Naive thymus-derived CD4-positive, alpha-beta T cell (primary cell): ENCODE results near the gene B3GNT5. TPM values are rescaled to one million over a fixed set of nuclear protein-coding genes. Genes with fewer than 3 reads are reported as not detected.
A peak's percentile ranks its signal among the peaks of the same experiment; 100 is the strongest.

ENCODE experiments used
- ATAC-seq: fragments of 150-1000 bp; cut with Tn5 transposase; 2 replicates; pipeline ENCODE4 v1.10.0; 2021; ENCODE audit warnings: mild to moderate bottlenecking, moderate library complexity
- CTCF ChIA-PET: fragments of 350-600 bp; sonication (Branson Sonifier 250); formaldehyde crosslinking; loops from one replicate; lab custom pipeline; 2021; ENCODE audit warnings: antibody characterized with exemption; lab: Charles Lee
- POLR2A ChIA-PET: fragments of 350-600 bp; sonication (Branson Sonifier 250); formaldehyde crosslinking; loops from one replicate; lab custom pipeline; 2021; ENCODE audit warnings: antibody characterized with exemption, inconsistent platforms; lab: Charles Lee
- DNase-seq, 9 donors: peaks; one replicate each; pipeline versions ENCODE4 v3.0.0 to v3.0.0-alpha.2; 2020 to 2022; ENCODE audit warnings: mixed read lengths in 1 of 9
- H3K27ac ChIP-seq: one replicate; pipeline ENCODE4 v1.7.0; 2013; ENCODE audit warnings: mild to moderate bottlenecking, low read depth, low read length, moderate library complexity
- H3K27me3 ChIP-seq, 2 donors: one replicate each; pipeline ENCODE4 v1.7.0; 2013; ENCODE audit warnings: low read length in 2 of 2, mild to moderate bottlenecking in 2 of 2, moderate library complexity in 2 of 2; ENCODE audit not compliant: control insufficient read depth in 2 of 2, insufficient read depth in 2 of 2
- H3K36me3 ChIP-seq, 3 experiments: 1 replicate in 2 of 3; 2 replicates in 1 of 3; pipeline ENCODE4 v1.7.0; 2013; ENCODE audit warnings: low read length in 3 of 3, mild to moderate bottlenecking in 3 of 3, moderate library complexity in 1 of 3; ENCODE audit not compliant: insufficient read depth in 3 of 3, control insufficient read depth in 2 of 3
- H3K4me1 ChIP-seq, 2 donors: one replicate each; pipeline ENCODE4 v1.7.0; 2013; ENCODE audit warnings: low read length in 2 of 2, mild to moderate bottlenecking in 2 of 2, moderate library complexity in 1 of 2; ENCODE audit not compliant: control insufficient read depth in 2 of 2, insufficient read depth in 2 of 2
- H3K4me3 ChIP-seq: 2 replicates; pipeline ENCODE4 v1.7.0; 2013; ENCODE audit warnings: mild to moderate bottlenecking, low read length
- H3K9me3 ChIP-seq, 3 experiments: 1 replicate in 2 of 3; 2 replicates in 1 of 3; pipeline ENCODE4 v1.7.0; 2013; ENCODE audit warnings: low read length in 3 of 3; ENCODE audit not compliant: control insufficient read depth in 2 of 3
- H3K27ac Mint-ChIP-seq, 9 donors: one replicate each; pipeline ENCODE4 v1.8.0; 2020 to 2022; ENCODE audit warnings: mixed read lengths in 9 of 9, mild to moderate bottlenecking in 8 of 9, moderate library complexity in 5 of 9, inconsistent platforms in 2 of 9
- H3K27me3 Mint-ChIP-seq, 5 donors: one replicate each; pipeline ENCODE4 v1.8.0; 2021 to 2022; ENCODE audit warnings: mixed read lengths in 5 of 5, mild to moderate bottlenecking in 1 of 5
- H3K36me3 Mint-ChIP-seq, 5 donors: one replicate each; pipeline ENCODE4 v1.8.0; 2020 to 2022; ENCODE audit warnings: mixed read lengths in 5 of 5, mild to moderate bottlenecking in 3 of 5, inconsistent platforms in 1 of 5
- H3K4me1 Mint-ChIP-seq, 7 donors: one replicate each; pipeline ENCODE4 v1.8.0; 2020 to 2022; ENCODE audit warnings: mixed read lengths in 7 of 7, mild to moderate bottlenecking in 3 of 7, inconsistent platforms in 1 of 7
- H3K4me3 Mint-ChIP-seq, 10 donors: one replicate each; pipeline ENCODE4 v1.8.0; 2020 to 2022; ENCODE audit warnings: mild to moderate bottlenecking in 10 of 10, mixed read lengths in 10 of 10, moderate library complexity in 6 of 10, inconsistent platforms in 2 of 10
- H3K9me3 Mint-ChIP-seq, 11 donors: one replicate each; pipeline ENCODE4 v1.8.0; 2020 to 2022; ENCODE audit warnings: mixed read lengths in 11 of 11, mild to moderate bottlenecking in 4 of 11, inconsistent platforms in 1 of 11, moderate library complexity in 1 of 11
- intact Hi-C, 2 donors: fragments of 100-400 bp; cut with micrococcal nuclease; formaldehyde crosslinking; loops; one replicate each; pipeline ENCODE4 v1.15.1; 2023
- polyA plus RNA-seq, 2 donors: library from polyadenylated mRNA; unstranded; fragments of 300-500 nt; fragmentation: Illumina TruSeq; gene quantifications; one replicate each; pipeline ENCODE4 v1.2.3, GENCODE V29; 2021
- total RNA-seq, 6 experiments: library from RNA in 5 of 6; stranded (reverse) in 5 of 6; gene quantifications; 1 replicate in 5 of 6; 2 replicates in 1 of 6; pipeline ENCODE4 v1.2.3 and lab custom pipeline; 2021 to 2026

The B3GNT5 gene
- total and polyA plus RNA-seq, 7 experiments from 2014 or later, result 0.22 to 13.1 (median 1.5) TPM; not detected in 2

DNA sequence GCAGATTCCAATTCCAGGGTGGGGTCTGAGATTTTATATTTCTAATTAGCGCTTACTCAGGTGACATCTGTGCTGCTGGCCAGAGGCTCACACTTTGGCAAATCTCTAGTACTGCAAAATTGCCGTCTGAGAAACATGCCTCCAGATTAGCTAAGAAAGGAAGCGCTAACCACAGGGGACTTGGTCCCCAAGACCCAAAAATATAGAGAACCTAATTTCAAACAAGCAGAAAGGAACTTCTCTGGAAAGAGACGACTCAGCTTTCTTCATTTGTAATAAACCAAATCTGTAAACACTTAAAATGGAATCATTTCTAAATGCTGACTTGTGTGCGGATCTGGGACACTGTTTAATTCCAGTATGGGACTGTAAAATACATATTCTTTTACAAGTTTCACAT lies 55.7 kb downstream of the B3GNT5 start:
- CTCF ChIA-PET, result no interaction called here
- Histone ChIP-seq H3K4me3 (no peak overlapping the region), H3K9me3 (no peaks in the 10 kb centered on the region), H3K27ac (no peak overlapping the region), H3K27me3 (no peaks in the 10 kb centered on the region), H3K36me3 (no peaks in the 10 kb centered on the region), H3K4me1 (no peaks in the 10 kb centered on the region)
- peaks cover 0 to 23% (median 6%) of the 10 kb centered on the region in 7 donors for H3K4me1 Mint-ChIP-seq
- H3K4me3 Mint-ChIP-seq, result no peak overlapping the region
- H3K27me3 Mint-ChIP-seq, result peaks cover 0 to 3% (median 0%) of the 10 kb centered on the region in 5 donors
- POLR2A ChIA-PET, result no interaction called here
- H3K27ac Mint-ChIP-seq, result no peak overlapping the region
- no peak for DNase-seq
- no peak for ATAC-seq
- intact Hi-C loops, result no loop called here
- H3K36me3 Mint-ChIP-seq, result peaks cover 0 to 6% (median 0%) of the 10 kb centered on the region in 5 donors
- H3K9me3 Mint-ChIP-seq, result no peaks in the 10 kb centered on the region

DNA sequence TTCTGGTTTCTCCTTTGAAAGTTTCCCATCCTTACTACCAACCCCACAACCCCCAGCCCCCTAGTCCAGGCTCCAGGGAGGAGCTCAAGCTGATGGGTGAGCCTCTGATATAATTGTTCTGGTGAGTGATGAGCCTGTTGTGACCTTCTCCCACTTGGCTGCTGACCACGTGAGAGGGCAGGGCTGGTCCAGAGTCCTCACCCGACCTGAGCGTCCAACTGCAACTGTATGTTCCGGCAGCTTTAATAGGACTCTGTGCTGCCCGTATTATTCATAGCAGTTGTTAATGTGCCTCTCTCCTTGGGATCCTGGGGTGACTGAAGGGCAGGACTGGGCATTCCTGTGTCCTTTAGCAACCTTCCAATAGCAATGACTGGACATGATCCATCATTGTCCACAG lies 56.2 kb downstream of the B3GNT5 start:
- H3K9me3 Mint-ChIP-seq, result no peaks in the 10 kb centered on the region
- POLR2A ChIA-PET, result no interaction called here
- DNase-seq, result no peak

DNA sequence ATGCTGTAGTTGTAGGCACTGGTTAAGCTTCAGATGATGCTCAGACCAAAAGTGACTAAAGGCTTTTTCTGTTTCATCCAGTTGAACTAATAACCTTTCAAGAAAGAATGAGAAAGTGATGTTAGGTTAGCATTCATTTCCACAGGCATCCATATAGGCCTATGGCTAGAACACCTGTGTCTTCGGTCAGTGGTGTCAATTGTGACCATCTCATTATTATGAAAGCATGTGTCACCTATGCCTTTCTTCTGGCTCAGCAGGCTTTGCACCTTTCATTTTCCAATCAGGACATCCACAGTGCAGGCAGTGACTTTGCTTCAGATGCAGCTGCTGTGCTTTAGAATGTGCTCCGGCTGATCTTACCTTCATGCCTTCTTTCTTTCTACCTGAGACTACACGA lies 57.9 kb downstream of the B3GNT5 start:
- intact Hi-C loops, result no loop called here
- Histone ChIP-seq H3K27me3 (no peaks in the 10 kb centered on the region), H3K27ac (no peak overlapping the region), H3K36me3 (no peaks in the 10 kb centered on the region), H3K9me3 (no peaks in the 10 kb centered on the region), H3K4me3 (no peak overlapping the region), H3K4me1 (no peaks in the 10 kb centered on the region)
- no peak overlapping the region for H3K27ac Mint-ChIP-seq
- H3K4me1 Mint-ChIP-seq, result peaks cover 0 to 20% (median 6%) of the 10 kb centered on the region in 7 donors
- no peaks in the 10 kb centered on the region for H3K9me3 Mint-ChIP-seq
- no peak overlapping the region for H3K4me3 Mint-ChIP-seq
- ATAC-seq (no peak), DNase-seq (no peak)
- H3K27me3 Mint-ChIP-seq, result peaks cover 0 to 3% (median 0%) of the 10 kb centered on the region in 5 donors
- ChIA-PET CTCF (interaction anchor here (1.1 kb wide), 1 partner anchor 9 kb away, joined by 3 read pairs; no protein-coding TSS in a partner anchor), POLR2A (no interaction called here)
- H3K36me3 Mint-ChIP-seq, result peaks cover 0 to 6% (median 0%) of the 10 kb centered on the region in 5 donors

More for the DNA sequence above, 56.2 kb downstream of the B3GNT5 start:
- Mint-ChIP-seq H3K27ac (no peak overlapping the region), H3K4me3 (no peak overlapping the region), H3K4me1 (peaks cover 0 to 20% (median 6%) of the 10 kb centered on the region in 7 donors), H3K36me3 (peaks cover 0 to 6% (median 0%) of the 10 kb centered on the region in 5 donors), H3K27me3 (peaks cover 0 to 3% (median 0%) of the 10 kb centered on the region in 5 donors)
- H3K27me3 ChIP-seq, result no peaks in the 10 kb centered on the region
- no peaks in the 10 kb centered on the region for H3K9me3 ChIP-seq
- H3K36me3 ChIP-seq, result no peaks in the 10 kb centered on the region
- H3K27ac ChIP-seq, result no peak overlapping the region
- H3K4me1 ChIP-seq, result no peaks in the 10 kb centered on the region
- ATAC-seq, result no peak
- CTCF ChIA-PET, result no interaction called here
- no peak overlapping the region for H3K4me3 ChIP-seq
- intact Hi-C loops, result no loop called here

DNA sequence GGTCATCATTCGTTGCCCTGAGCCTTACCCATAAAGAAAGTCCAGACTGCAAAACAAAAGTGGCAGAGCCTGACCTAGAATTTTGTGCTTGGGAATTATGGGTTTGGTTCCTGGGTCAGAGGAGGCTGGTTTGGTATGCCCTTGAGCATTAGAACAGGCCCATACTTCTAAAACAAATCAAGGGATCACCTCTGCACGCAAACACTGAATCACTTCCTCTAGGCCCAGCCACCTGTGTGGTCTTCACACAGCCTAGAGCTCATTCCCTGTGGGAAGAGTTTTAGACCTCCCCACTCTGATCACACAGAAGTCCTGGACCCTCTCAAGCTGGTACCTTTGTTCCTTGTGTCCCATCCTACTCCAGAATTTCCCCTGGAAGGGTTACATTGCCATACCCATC lies 59.4 kb downstream of the B3GNT5 start:
- H3K27ac Mint-ChIP-seq, result no peak overlapping the region
- DNase-seq, result no peak

DNA sequence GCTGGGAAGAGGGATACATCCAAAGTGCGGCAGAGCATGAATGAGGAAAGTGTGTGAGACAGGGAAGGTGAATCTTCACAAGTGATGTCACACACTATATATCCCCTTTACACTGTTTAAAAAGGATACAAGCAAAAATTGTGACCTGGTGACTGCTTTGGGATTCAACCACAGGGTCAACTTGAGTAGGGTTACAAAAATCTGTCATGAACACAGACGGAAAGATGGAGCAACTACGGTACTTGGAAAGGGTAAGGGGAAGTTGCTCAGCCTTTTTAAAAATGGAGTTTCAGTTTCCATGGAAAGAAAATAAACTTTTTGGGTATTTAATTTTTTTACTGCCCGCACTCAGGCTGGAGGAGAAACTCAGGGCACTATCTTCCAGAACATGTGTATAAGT lies 60.3 kb downstream of the B3GNT5 start:
- ChIA-PET CTCF (no interaction called here), POLR2A (no interaction called here)
- H3K4me3 ChIP-seq, result no peak overlapping the region
- no peaks in the 10 kb centered on the region for H3K27me3 ChIP-seq
- peaks cover 0 to 3% (median 0%) of the 10 kb centered on the region in 7 donors for H3K4me1 Mint-ChIP-seq
- intact Hi-C loops, result no loop called here
- H3K4me3 Mint-ChIP-seq, result no peak overlapping the region
- DNase-seq (no peak), ATAC-seq (peak; percentile 40)
- H3K9me3 Mint-ChIP-seq, result no peaks in the 10 kb centered on the region
- H3K4me1 ChIP-seq, result no peaks in the 10 kb centered on the region
- no peak overlapping the region for H3K27ac ChIP-seq
- H3K9me3 ChIP-seq, result no peaks in the 10 kb centered on the region
- H3K36me3 Mint-ChIP-seq, result peaks cover 0 to 5% (median 0%) of the 10 kb centered on the region in 5 donors
- no peaks in the 10 kb centered on the region for H3K27me3 Mint-ChIP-seq
- H3K27ac Mint-ChIP-seq, result no peak overlapping the region
- no peaks in the 10 kb centered on the region for H3K36me3 ChIP-seq

More for the DNA sequence above, 59.4 kb downstream of the B3GNT5 start:
- H3K36me3 Mint-ChIP-seq, result peaks cover 0 to 6% (median 0%) of the 10 kb centered on the region in 5 donors
- Histone ChIP-seq H3K27me3 (no peaks in the 10 kb centered on the region), H3K4me1 (no peaks in the 10 kb centered on the region), H3K27ac (no peak overlapping the region), H3K9me3 (no peaks in the 10 kb centered on the region), H3K4me3 (no peak overlapping the region), H3K36me3 (no peaks in the 10 kb centered on the region)
- no peaks in the 10 kb centered on the region for H3K9me3 Mint-ChIP-seq
- ChIA-PET POLR2A (no interaction called here), CTCF (no interaction called here)
- intact Hi-C loops, result no loop called here
- H3K4me1 Mint-ChIP-seq, result peaks cover 0 to 7% (median 0%) of the 10 kb centered on the region in 7 donors
- no peak for ATAC-seq
- H3K27me3 Mint-ChIP-seq, result no peaks in the 10 kb centered on the region
- no peak overlapping the region for H3K4me3 Mint-ChIP-seq

DNA sequence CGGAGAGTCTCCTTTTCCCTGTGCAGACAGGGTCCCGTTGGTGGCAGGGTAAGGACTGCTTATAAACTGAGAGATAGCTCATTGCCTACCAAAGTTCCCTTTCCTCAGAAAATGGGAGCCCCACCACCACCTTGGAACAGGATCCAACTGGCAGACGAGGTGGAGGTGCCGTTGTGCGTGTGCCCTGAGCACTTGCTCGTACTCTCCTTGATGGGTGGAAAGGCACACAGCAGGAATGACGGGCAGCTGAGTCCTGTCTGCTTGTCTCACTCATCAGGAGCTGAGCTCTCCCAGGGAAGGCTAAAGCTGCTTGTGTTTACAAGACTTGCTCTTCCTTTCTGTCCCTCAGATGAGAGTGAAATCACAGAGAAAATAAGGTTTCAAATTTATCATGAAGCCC lies 60.7 kb downstream of the B3GNT5 start:
- H3K4me1 Mint-ChIP-seq, result peaks cover 0 to 5% (median under 1%) of the 10 kb centered on the region in 7 donors
- Histone ChIP-seq H3K9me3 (no peaks in the 10 kb centered on the region), H3K27ac (no peak overlapping the region), H3K36me3 (no peaks in the 10 kb centered on the region), H3K4me3 (no peak overlapping the region), H3K27me3 (no peaks in the 10 kb centered on the region), H3K4me1 (peaks cover 0 to 4% of the 10 kb centered on the region in 2 donors)
- H3K36me3 Mint-ChIP-seq, result peaks cover 0 to 5% (median 0%) of the 10 kb centered on the region in 5 donors
- H3K27ac Mint-ChIP-seq, result no peak overlapping the region
- H3K9me3 Mint-ChIP-seq, result no peaks in the 10 kb centered on the region
- intact Hi-C loops, result no loop called here
- H3K4me3 Mint-ChIP-seq, result no peak overlapping the region
- no peaks in the 10 kb centered on the region for H3K27me3 Mint-ChIP-seq
- ChIA-PET POLR2A (no interaction called here), CTCF (no interaction called here)
- peak; percentile 29 for ATAC-seq
- no peak for DNase-seq

DNA sequence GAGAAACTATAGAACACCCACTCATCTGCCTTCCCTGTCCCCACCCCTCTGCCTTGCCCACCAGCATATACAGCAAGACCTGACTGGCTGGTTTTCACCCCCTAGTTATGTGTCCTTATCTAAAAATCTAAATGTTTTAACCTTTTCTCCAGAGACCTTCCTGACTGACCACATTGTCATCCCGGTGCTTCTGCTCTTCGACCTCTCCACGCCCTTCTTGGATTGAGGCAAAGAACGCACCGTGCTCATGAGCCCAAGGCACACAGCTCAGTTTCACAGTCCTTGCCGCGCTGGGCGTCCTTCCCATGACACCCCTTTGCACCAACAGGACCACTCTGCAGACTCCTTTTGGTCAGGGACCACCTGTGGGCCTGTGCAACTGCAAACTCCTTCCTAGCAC lies 62.7 kb downstream of the B3GNT5 start:
- H3K4me3 Mint-ChIP-seq, result no peak overlapping the region
- ChIA-PET CTCF (no interaction called here), POLR2A (no interaction called here)
- no peaks in the 10 kb centered on the region for H3K9me3 Mint-ChIP-seq
- H3K4me1 ChIP-seq, result peaks cover 0 to 12% of the 10 kb centered on the region in 2 donors
- H3K36me3 Mint-ChIP-seq, result peaks cover 0 to 5% (median 0%) of the 10 kb centered on the region in 5 donors
- DNase-seq (no peak), ATAC-seq (no peak)
- no peak overlapping the region for H3K4me3 ChIP-seq
- no peaks in the 10 kb centered on the region for H3K27me3 ChIP-seq
- no peaks in the 10 kb centered on the region for H3K36me3 ChIP-seq
- H3K9me3 ChIP-seq, result no peaks in the 10 kb centered on the region
- H3K27me3 Mint-ChIP-seq, result no peaks in the 10 kb centered on the region
- intact Hi-C loops, result loop anchor here in 1 of 2 donors (5.0 kb wide), 1 partner anchor 67 kb away; no protein-coding TSS in a partner anchor
- H3K27ac ChIP-seq, result no peak overlapping the region
- peak overlapping the region in 1 of 9 donors; percentile 55 for H3K27ac Mint-ChIP-seq
- H3K4me1 Mint-ChIP-seq, result peaks cover 7 to 20% (median 13%) of the 10 kb centered on the region in 7 donors
